Muscle of arm (tissue), 12 donors: Measurements from ENCODE around the gene FILIP1. TPM values are rescaled to one million over a fixed set of nuclear protein-coding genes. Genes with fewer than 3 reads are reported as not detected.

ENCODE experiments used
- DNase-seq: peaks from one replicate; pipeline ENCODE4 v3.0.0-alpha.2; 2013
- polyA plus RNA-seq, 12 donors: library from polyadenylated mRNA; unstranded; fragments of 120-200 nt; gene quantifications; one replicate each; pipeline ENCODE4 v1.2.1, GENCODE V29; 2013; ENCODE audit not compliant: insufficient read length in 12 of 12

The FILIP1 gene
- polyA plus RNA-seq, 12 donors = 17.8 to 282 (median 54.3) TPM

DNA sequence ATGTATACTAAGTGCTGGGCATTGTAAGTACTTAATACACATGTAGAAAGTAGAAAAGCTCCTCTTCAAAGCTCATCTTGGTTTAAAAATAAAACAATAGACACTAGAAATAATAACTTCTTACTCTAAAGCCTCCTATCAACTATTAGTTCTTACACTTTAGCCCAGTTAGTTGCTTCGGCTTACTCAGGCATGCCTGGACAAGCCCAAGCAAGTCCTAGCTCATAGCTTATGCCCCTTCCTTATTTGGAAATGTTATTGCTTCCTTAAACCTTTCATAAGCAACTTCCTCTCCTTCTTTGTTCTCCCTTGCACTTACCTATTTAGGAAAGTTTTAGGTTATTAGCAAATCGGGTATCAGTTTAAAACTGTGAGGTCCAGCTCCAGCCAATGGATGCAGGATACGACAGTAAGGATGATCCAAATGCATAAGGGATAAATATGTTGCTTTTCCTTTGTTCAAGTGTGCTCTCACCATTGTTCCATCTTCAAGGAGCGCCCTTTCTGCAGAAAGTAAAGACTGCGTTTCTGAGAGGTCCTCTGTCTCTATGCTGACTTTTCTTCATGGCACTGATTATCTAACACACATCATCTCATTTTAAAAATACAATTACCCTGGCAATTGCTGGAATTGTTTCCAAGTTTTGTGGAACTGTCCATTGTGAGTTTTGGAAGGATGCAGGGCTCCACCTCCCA is 221.3 kb downstream of the FILIP1 start:
- DNase-seq = no peak

- no peak for DNase-seq
Observed at GRCh38 chr6:75268988-75269354, 224.6 kb downstream of the FILIP1 start.

- no peak for DNase-seq
Observed at GRCh38 chr6:75268121-75268987, 225.2 kb downstream of the FILIP1 start.

DNA sequence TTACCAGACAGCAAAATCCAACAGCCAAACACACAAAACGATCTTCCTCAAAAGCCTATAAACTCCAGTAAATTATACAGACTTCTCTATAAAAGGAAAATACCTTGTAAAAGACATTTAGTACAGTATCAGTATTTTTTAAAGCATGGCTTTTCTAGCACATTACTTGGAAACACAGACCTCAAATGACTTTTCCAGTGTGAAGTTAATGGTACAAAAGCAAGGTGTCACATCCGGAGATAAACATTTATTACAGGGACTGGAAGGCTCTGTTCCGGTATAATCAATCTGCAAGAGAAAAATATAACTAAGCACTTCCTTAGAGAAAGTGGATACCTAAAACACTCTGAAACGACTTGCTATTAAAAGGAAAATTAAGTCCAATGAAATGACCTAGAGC is 226.1 kb downstream of the FILIP1 start:
- DNase-seq = no peak

GRCh38 chr6:75266716-75267291 is 226.8 kb downstream of the FILIP1 start:
- peak; percentile 51 for DNase-seq

GRCh38 chr6:75263401-75263750 is 230.2 kb downstream of the FILIP1 start:
- DNase-seq = no peak

DNA sequence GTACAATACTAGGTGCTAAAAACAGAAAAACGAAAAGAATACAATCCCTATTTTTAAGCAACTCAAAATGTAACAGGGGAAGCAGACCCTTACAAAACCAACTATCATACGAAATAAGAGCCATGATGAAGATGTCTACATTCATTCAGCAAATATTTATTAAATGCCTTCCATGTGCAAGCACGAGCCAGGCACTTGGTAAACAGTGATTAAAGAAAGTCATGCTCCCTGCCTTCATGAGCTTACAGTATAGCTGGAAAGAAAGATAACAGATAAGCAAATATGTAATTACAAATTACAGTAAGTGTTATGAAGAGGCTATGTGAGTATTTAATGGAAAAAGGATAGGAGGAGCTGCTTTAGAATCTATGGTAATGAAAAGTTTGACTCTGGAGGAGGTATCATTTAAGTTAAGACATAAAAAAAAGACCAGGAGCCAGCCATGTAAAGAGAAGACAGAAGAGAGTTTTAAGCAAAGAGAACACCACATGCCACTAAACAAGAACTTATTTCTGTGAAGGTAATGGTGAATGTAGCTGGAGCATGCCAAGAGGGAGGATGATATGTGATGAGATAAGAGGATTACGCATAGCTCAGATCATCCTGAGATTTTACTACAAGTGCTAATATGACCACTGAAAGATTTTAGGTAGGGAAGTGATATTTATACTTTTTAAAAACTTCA is 230.7 kb downstream of the FILIP1 start:
- DNase-seq = no peak

GRCh38 chr6:75261299-75261698 is 232.3 kb downstream of the FILIP1 start:
- DNase-seq = no peak

GRCh38 chr6:75257343-75258087 is 236.1 kb downstream of the FILIP1 start:
- no peak for DNase-seq

- no peak for DNase-seq
Observed at GRCh38 chr6:75250552-75250951, 243.0 kb downstream of the FILIP1 start.

DNA sequence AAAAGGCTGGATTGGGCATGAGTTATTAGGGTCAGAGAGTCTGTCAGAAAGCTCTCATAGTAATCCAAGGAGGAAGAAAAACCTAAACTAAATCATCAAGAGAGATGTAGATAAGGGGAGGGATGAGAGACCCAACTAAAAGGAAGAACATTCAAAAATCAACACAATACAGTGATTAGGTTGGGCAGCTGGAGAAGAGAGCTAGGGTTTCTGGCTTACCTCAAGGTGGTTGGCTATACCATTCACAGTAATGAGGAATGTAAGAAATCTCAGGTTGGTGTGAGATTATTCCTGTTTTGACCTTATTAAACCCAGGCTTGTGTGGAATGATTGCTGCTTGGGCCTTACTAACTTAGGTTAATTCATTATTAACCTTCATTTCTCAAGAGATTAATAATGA is 243.8 kb downstream of the FILIP1 start:
- DNase-seq = no peak

DNA sequence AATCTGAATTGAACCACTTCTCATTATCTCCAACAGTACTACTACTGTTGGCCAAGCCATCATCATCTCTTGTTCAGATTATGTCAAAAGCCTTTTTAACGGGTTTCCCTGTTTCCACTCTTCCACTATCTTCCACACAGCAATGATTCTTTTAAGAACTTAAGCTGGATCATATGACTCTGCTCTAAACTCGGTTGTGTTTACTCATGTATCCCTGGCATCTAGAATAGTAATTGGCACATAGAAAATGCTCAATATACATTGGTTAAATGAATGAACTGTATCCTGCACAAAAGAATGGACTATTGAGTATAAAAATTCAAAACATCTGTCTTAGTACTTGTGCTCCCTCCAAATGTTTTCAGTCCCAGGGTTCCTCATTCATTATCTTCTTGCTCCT is 247.2 kb downstream of the FILIP1 start:
- no peak for DNase-seq

DNA sequence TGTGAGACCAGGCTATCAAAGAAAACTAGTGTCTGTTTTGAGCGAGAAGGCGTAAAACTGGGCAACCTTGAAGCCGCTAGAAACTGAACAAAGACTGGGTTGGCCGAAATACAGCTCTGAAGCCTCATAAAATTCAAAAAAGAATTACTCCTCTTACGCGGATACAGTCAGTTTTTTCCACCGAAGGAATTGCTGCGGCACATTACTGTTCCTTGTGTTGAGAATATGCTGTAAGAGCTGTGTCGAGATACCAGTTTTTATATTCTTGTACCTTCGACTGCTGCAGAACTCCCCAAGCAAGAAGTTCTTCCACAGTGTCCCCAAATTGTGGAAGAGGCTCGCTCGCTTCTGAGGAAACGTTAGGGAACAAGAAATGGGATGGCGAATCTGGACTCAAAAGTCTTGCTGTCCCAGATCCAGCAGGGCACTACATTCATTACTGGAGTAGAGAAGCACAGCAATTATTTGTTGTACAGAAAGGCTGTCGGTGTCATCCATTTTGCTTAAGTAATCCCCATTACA is 249.5 kb downstream of the FILIP1 start:
- DNase-seq = no peak

DNA sequence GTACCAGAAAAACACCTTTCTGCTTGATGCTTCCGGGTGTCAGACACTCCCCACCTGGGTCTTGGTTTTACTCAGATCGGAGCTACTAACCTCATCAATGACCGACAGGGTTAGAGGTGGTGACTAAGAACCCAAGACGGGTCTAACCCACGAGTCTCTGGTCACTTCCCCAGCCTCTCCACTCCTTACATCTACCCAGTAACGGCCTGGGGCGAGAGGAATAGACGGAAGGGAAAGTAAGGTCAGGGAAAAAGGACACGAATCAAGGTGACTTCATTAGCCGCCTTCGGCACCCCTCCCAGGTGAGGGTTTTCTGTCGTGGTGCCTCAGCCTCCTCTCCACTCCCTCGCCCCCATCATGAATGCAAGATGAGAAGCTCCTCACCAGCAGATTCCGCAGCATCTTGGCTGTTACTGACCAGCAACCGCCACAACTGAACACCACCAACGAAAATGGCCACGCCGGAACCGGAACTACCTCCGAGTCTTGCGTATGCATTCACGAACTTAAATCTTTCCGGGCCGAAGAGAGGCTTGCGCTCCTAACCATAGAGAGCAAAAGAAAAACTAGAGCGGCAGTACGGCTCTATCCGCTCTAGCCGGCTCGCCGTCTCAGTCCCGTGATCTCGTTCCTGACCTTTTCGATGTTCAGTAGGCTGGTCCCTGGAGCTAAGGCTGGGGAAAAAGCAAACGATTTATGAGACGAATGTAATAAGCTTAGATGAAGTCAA is 250.1 kb downstream of the FILIP1 start, which contains the start of gene COX7A2:
Gene COX7A2, minus strand, starts transcription at position 469 of the 730 bp plus-strand sequence. Its CDS starts 67 bp downstream, at position 402.
- peak; percentile 95 for DNase-seq

Other genes with a start within 250 kb of the FILIP1 start
- 100 to 1,000 TPM in 11 of 12 donors, not detected in 1; 147 to 273 (median 214) TPM for gene COX7A2, start 250.0 kb downstream of the FILIP1 start, polyA plus RNA-seq
- gene TMEM30A, start 209.0 kb downstream of the FILIP1 start, polyA plus RNA-seq = 10 to 100 TPM in 11 of 12 donors, not detected in 1; 54.9 to 92.5 (median 72.1) TPM
- gene SENP6, start 108.1 kb upstream of the FILIP1 start, polyA plus RNA-seq = 100 to 1,000 TPM in 3 of 12 donors, 10 to 100 TPM in 8, not detected in 1; 62.4 to 119 (median 89.2) TPM